Eye (tissue), 1 donor: ENCODE measurements around the gene LLGL2.

Experiments used
- DNase-seq: peaks from one replicate; pipeline ENCODE4 v3.0.0-alpha.2; 2015

Gene LLGL2

GRCh38 chr17:75525806-75526554 is 483 bp downstream of the LLGL2 start:
- DNase-seq: peak; percentile 41

DNA sequence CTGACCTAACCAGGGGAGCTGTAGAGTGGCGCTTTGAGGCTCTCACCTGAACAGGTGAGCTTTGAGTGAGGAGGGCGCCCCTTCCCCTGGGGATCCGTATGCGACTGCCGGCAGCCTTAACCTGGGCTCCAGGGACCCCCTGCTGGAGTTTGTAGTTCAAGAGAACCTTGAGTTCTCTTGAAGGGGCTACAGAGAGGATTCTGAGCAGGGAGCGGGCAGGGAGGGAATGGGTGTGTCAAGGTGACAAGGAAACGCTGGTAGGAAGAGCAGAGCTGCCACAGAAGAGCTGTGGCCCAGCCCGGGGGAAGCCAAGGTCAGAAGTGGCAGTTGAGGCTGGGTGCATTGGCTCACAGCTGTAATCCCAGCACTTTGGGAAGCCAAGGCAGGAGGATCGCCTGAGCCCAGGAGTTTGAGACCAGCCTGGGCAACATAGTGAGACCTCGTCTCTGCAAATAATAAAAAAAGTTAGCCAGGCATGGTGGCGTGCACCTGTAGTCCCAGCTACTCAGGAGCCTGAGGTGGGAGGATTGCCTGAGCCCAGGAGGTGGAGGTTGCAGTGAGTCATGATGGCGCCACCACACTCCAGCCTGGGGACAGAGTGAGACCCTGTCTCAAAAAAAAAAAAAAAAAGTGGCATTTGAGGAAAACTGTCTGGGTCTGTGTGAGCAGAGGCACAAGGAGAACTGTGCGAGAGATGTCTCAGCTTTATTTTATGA is 1.2 kb downstream of the LLGL2 start:
- no peak for DNase-seq

- DNase-seq: no peak
Measured at GRCh38 chr17:75530837-75531720, 5.6 kb downstream of the LLGL2 start.

GRCh38 chr17:75531721-75532072 is 6.2 kb downstream of the LLGL2 start:
- no peak for DNase-seq

- DNase-seq: peak; percentile 8
Measured at GRCh38 chr17:75535119-75535537, 9.6 kb downstream of the LLGL2 start.

DNA sequence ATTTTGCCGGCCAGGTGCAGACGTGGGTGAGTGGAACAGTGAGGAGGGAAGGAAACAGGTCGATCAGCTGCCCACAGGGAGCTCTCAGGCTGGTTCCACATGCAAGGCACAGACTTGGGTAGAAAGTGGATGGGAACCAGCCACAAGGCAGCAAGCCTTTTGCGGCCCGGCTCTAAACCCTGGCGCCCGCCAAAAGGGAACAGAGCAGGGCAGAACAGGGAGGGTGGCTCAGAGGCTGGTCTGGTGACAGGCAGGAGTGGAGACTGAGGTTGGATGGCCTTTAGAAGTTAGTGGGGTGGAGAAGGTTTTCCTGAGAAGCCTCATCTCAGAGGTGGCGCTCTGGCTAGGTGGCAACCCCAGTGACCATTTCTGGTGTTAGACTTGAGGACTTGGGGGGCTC is 10.4 kb downstream of the LLGL2 start:
- no peak for DNase-seq

DNA sequence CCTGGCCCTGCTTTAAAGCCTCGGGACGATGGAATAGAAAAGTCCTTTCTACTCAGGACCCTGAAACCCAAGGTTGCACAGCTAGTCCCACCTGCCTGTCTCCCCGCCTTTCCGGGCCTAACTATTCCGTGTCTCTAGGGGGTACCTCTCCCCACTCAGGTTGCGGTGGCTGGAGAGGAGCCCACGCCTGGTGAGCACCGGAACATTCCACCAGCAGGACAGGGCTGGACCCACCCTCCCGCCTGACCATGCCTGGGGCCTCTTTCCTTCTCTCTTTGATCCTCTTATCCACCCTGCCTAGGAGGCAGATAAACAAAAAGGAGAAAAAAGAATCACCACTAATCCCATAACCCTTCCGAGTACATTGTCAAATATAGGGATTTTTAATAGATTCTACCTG is 10.9 kb downstream of the LLGL2 start:
- DNase-seq: no peak

DNA sequence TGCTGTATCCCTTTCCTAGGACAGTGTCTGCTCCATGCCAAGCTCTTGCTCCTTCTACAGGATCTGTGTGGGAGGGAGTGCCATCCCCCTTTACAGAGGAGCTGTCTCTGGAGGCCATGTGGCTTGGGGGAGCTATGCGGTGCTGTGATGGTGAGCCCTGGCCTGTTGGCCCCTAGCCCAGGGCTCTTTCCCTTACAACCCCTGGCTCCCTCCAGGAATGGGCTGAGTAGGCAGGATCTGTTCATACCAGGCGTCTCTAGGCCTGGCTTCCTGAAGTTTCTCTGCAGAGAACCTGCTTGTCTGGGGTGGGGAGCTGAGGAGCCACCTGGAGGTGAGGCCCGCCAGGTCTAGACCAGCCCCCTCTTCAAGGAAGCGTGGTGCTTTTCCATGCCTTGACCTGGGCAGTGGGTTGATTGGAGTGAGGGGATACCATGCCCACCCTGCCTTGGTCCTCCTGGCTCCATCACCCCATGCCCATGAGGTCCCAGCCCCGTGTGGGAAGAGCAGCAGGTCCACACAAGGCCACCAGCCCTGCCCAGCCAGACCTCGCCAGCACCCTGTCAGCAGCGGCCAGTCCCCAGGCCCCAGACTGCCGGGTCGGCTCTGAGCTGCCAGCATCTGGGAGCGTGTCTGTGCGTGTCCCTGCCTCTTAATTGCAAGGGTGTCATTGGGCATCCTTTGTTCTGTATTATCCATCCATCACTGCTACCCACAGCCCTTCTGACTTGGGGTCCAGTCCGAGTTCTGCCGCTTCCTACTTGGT is 14.7 kb downstream of the LLGL2 start:
- DNase-seq: no peak

DNA sequence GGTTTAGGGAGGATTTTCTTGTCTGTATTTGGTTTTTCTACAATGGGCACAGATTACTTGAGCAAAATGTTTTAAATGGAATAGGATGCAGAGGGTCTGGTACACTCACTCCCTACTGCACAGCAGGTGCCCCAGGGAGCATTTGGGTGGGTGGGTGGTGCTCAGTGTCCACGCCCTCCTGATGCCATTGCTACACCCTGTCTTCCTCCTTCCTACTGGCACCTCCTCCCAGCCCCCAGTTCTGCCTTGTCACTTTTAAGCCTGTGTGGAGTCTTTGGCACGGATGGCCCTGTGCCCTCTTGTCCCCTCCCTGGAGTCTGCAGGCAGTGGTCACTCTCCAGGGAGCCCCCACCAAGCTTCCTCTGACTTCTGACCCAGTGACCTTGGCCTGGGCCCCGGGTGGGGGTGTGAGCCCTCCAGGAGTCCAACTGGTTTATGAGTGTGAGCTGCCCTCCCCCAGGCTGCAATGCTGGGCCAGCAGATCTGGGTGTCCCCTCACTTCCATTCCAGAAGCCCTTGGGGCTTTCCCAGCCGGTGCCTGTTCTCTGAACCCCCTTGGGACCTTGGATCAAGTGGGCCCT is 15.5 kb downstream of the LLGL2 start:
- DNase-seq: no peak

DNA sequence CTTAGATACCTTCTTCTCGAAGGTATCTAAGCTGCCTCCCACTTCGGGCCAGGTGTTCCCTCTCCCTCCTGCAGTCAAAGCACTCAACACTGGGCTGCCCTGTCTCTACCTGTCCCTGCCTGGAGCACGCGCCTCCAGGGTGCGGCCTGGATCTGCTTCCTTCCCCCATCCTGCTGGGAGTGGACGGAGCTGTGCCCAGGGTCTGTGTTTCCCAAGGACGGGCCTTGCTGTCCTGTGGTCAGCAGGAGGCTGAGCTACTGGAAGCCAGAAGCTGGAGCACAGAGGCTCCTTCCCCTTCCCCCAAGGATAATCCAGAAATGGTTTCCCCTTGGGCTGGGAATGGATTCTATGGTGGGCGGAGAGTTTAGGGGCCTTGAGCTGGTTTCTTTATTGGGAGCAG is 16.7 kb downstream of the LLGL2 start:
- no peak for DNase-seq

- DNase-seq: no peak
Measured at GRCh38 chr17:75542728-75543336, 17.3 kb downstream of the LLGL2 start.

GRCh38 chr17:75544250-75544649 is 18.8 kb downstream of the LLGL2 start:
- DNase-seq: no peak

DNA sequence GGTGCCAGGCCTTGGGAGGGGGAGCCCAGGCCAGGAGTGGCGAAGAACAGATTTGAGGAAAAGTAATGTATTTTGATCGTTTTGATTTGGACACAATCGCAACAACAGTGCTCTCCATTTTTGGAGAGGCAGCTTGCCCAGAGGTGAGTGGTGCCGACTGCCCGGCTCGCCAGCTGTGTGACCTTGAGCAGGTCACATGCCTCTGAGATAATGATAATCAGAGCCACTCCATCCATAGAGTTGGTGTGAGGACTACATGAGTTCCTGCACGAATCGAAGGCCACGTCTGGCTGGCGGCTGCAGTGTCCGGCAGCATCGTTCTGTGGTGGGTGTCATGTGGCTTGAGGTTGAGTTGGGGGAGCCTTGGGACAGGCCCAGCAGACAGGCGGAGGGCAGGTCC is 20.7 kb downstream of the LLGL2 start:
- DNase-seq: no peak

DNA sequence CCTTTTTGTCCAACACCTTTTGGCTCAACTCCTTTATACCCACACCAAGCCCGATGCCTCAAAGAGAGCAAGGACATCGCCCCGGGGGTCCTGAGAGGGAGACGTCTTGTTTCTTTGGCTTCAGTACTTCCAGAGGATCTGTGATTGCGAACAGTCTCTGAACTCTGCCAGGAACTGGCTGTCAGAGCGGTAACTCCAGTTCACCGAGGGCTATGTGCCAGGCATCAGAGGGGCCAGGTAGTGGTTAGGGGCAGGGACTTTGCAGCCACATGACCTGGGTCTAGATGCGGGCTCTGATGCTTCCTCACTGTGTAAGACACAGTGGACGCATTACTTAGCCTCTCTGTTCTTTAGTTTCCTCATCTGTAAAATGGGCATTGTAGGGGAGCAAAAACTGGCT is 21.6 kb downstream of the LLGL2 start:
- no peak for DNase-seq

- DNase-seq: no peak
Measured at GRCh38 chr17:75548813-75549212, 23.3 kb downstream of the LLGL2 start.

DNA sequence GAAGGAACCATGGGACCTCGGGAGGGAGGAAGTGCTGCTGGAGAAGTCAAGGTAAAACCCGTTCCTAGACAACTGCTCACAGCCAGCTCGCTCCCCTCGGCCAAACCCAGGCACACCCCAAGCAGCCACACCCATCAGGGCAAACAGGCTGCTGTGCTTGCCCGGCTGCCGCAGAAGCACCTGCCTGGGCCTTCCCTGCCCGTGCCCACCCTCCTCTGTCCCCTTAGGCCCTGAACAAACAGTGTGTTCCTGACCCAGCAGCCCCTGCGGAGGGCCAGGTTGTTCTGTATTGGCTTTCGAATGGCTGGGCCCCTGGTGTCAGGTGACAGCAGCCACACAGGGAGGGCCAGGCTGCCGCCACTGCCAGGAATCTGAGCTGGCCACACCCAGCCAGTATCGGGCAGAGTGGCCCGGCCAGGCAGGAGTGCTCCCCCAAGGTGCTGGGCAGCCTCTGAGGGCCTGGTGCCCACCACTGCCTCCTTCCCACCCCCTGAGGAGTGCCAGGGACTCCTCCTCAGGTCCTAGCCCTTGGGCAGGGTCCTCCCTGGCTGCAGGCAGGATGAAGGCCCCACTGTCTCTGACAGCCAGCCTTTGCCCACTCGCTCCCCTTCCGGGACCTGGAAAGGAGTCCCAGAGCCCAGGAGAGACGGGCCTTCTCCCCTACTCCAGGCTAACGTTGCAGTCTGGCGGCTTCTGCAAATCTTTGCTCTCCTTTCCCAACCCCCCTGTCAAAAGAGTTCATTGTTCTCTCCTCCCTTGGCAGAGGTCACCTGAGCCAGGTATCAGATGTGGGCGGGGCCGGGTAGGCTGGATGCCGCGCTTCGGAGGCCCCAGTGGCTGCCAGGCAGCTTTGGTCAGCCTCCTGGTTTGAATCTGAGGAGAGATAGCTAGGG is 24.0 kb downstream of the LLGL2 start:
- DNase-seq: peak; percentile 9

GRCh38 chr17:75550139-75550465 is 24.6 kb downstream of the LLGL2 start:
- no peak for DNase-seq

DNA sequence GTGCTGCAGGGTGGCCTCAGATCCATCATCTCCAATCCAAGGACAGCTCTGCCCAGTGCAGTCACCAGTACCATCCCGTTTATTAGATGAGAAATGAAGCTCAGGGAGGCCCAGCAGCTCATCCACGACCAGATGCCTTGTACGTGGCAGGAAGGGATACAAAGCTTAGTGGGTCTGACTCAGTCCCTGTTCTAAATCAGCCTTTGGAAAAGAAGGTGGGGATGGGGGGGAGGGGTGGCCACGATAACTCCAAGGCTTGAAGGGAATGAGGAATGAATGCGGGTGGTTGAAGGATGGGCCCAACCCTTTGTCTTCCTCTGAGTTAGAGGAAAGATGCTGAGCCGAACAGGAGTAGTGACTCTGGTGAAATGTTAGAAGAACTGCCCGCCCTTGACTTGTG is 25.8 kb downstream of the LLGL2 start:
- DNase-seq: no peak

GRCh38 chr17:75552425-75553294 is 27.2 kb downstream of the LLGL2 start:
- peak; percentile 13 for DNase-seq
